ENCODE results near the gene KCNJ4.
A peak's percentile ranks its signal among the peaks of the same experiment; 100 is the strongest.

GRCh38 chr22:38461414-38462081 is 6.5 kb upstream of the KCNJ4 start:
- TF ChIP-seq CTCF (IDR thresholded peaks at IDR 0.05) (peak in 1 of 4 experiments; percentile 38), EP300 (IDR thresholded peaks at IDR 0.05) (no peak), POLR2A (IDR thresholded peaks at IDR 0.05) (no peak)
